PC-9 (cell line): Measurements from ENCODE around the gene TMEM125. TPM values are rescaled to one million over a fixed set of nuclear protein-coding genes. Genes with fewer than 3 reads are reported as not detected.

Experiments
- BruUV-seq: library from RNA; stranded (reverse); fragments of 400-500 nt; replicated peaks from 2 replicates; lab custom pipeline; 2021; lab: Mats Ljungman, UMichigan
- CTCF ChIA-PET: fragments of 300-600 bp; sonication (Branson Sonifier 250); formaldehyde crosslinking; loops from one replicate; lab custom pipeline; 2022; ENCODE audit warnings: antibody characterized with exemption; lab: Charles Lee
- POLR2A ChIA-PET: fragments of 300-600 bp; sonication (Branson Sonifier 250); formaldehyde crosslinking; loops from one replicate; lab custom pipeline; 2022; ENCODE audit warnings: antibody characterized with exemption; ENCODE audit not compliant: unreplicated experiment; lab: Charles Lee
- DNase-seq, 2 experiments: peaks; one replicate each; pipeline versions ENCODE4 v3.0.0 to v3.0.0-alpha.2; 2015 to 2022; ENCODE audit warnings: mixed read lengths in 1 of 2
- H2AFZ ChIP-seq: fragments of 200-600 bp; sonication (generic); 2 replicates; pipeline ENCODE4 v1.8.1; 2017; ENCODE audit warnings: antibody characterized with exemption
- H3F3A ChIP-seq: fragments of 200-600 bp; sonication (generic); 2 replicates; pipeline ENCODE4 v1.8.1; 2017; ENCODE audit warnings: antibody characterized with exemption, mild to moderate bottlenecking, low read depth; ENCODE audit not compliant: insufficient read depth
- H3K27ac ChIP-seq: fragments of 200-600 bp; sonication (generic); 2 replicates; pipeline ENCODE4 v1.6.1; 2016; ENCODE audit warnings: mixed run types
- H3K27me3 ChIP-seq: fragments of 200-600 bp; sonication (generic); 2 replicates; pipeline ENCODE4 v1.6.1; 2016; ENCODE audit warnings: low read depth, mixed run types; ENCODE audit not compliant: insufficient read depth
- H3K36me3 ChIP-seq: fragments of 200-600 bp; sonication (generic); 2 replicates; pipeline ENCODE4 v1.6.1; 2016; ENCODE audit warnings: low read depth, mixed run types
- H3K4me1 ChIP-seq: fragments of 200-600 bp; sonication (generic); replicated peaks from 2 replicates; pipeline ENCODE4 v1.6.1; 2016; ENCODE audit warnings: mixed run types; ENCODE audit not compliant: insufficient read depth
- H3K4me2 ChIP-seq: fragments of 200-600 bp; sonication (generic); 2 replicates; pipeline ENCODE4 v1.6.1; 2017; ENCODE audit warnings: mixed run types
- H3K4me3 ChIP-seq: fragments of 200-600 bp; sonication (generic); 2 replicates; pipeline ENCODE4 v1.6.1; 2016; ENCODE audit warnings: mixed run types
- H3K79me2 ChIP-seq: fragments of 200-600 bp; sonication (generic); 2 replicates; pipeline ENCODE4 v1.6.1; 2017; ENCODE audit warnings: low read depth, mixed run types
- H3K9me2 ChIP-seq: fragments of 200-600 bp; sonication (generic); 2 replicates; pipeline ENCODE4 v1.8.1; 2017; ENCODE audit warnings: mild to moderate bottlenecking; ENCODE audit not compliant: insufficient read depth
- H3K9me3 ChIP-seq: fragments of 200-600 bp; sonication (generic); 2 replicates; pipeline ENCODE4 v1.8.1; 2016; ENCODE audit warnings: low read depth; ENCODE audit not compliant: insufficient read depth
- H4K20me1 ChIP-seq: fragments of 200-600 bp; sonication (generic); 2 replicates; pipeline ENCODE4 v1.8.1; 2017; ENCODE audit not compliant: insufficient read depth
- CTCF ChIP-seq: fragments of 200-600 bp; sonication (generic); conservative IDR thresholded peaks from 2 replicates; pipeline ENCODE4 v1.6.1; 2017; ENCODE audit warnings: mixed run types, antibody characterized with exemption, mild to moderate bottlenecking, moderate library complexity
- EZH2 ChIP-seq: fragments of 200-600 bp; sonication (generic); IDR thresholded peaks from 2 replicates; pipeline ENCODE4 v1.8.0; 2017; ENCODE audit warnings: antibody characterized with exemption, low read depth
- intact Hi-C: fragments of 100-400 bp; cut with micrococcal nuclease; formaldehyde crosslinking; loops from one replicate; pipeline ENCODE4 v1.10.0; 2022; ENCODE audit not compliant: unreplicated experiment
- total RNA-seq: library from RNA; stranded (reverse); gene quantifications from 2 replicates; pipeline ENCODE4 v1.2.3, GENCODE V29; 2021

TMEM125 gene
- total RNA-seq, 1 experiment from 2014 or later = 55.6 TPM

- peaks cover 22% of the 10 kb centered on the region for H3K4me1 ChIP-seq
- H3K9me3 ChIP-seq = no peaks in the 10 kb centered on the region
- peak overlapping the region; percentile 71; the same call in 1 of the 2 replicates for H3K4me3 ChIP-seq
- no TSS peak for BruUV-seq
- H3F3A ChIP-seq = no peaks in the 10 kb centered on the region; the same call in 1 of the 2 replicates
- intact Hi-C loops = loop anchor here (5.0 kb wide), 1 partner anchor 36 kb away; no protein-coding TSS in a partner anchor
- TF ChIP-seq EZH2 (no peak), CTCF (no peak)
- ChIA-PET CTCF (interaction anchor here (0.6 to 1.2 kb wide), 6 partner anchors 8 to 274 kb away, joined by 3 to 14 read pairs (median 8); no protein-coding TSS in a partner anchor), POLR2A (interaction anchor here (0.6 to 1.3 kb wide), 10 partner anchors 11 to 105 kb away, joined by 3 to 37 read pairs (median 6); partner anchors contain the start of genes CDC20 and ELOVL1)
- DNase-seq = no peak
- no peaks in the 10 kb centered on the region for H4K20me1 ChIP-seq
- H3K27me3 ChIP-seq = no peaks in the 10 kb centered on the region
- no peaks in the 10 kb centered on the region for H3K9me2 ChIP-seq
- no peak overlapping the region for H2AFZ ChIP-seq
- H3K79me2 ChIP-seq = peaks cover 20% of the 10 kb centered on the region
- H3K4me2 ChIP-seq = peak overlapping the region; percentile 99
- H3K27ac ChIP-seq = peak overlapping the region; percentile 21; the same call in 1 of the 2 replicates
- no peaks in the 10 kb centered on the region for H3K36me3 ChIP-seq
Observed at GRCh38 chr1:43286115-43286514, 16.3 kb downstream of the TMEM125 start.

DNA sequence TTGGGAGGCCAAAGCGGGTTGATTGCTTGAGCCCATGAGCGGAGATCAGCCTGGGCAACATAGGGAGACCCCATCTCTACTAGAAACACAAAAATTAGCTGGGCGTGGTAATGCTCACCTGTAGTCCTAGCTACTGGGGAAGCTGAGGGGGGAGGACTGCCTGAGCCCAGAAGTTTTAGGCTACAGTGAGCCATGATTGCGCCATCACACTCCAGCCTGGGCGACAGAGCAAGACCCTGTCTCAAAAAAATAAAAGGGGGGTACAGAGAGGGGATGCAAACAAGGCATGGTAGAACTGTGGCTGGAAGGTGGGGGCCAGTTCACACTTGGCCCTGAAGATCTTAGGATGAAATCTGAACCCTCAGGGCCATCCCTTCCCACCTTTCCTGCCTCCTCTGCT, 16.8 kb downstream of the TMEM125 start:
- no peak overlapping the region for H2AFZ ChIP-seq

More for the DNA sequence above, 16.8 kb downstream of the TMEM125 start:
- Histone ChIP-seq H3K4me2 (no peak overlapping the region), H3K9me3 (no peaks in the 10 kb centered on the region), H3K27me3 (no peaks in the 10 kb centered on the region), H4K20me1 (no peaks in the 10 kb centered on the region), H3K36me3 (no peaks in the 10 kb centered on the region), H3K27ac (no peak overlapping the region), H3K4me1 (peaks cover 22% of the 10 kb centered on the region), H3F3A (no peaks in the 10 kb centered on the region; the same call in 1 of the 2 replicates), H3K9me2 (no peaks in the 10 kb centered on the region), H3K79me2 (peaks cover 20% of the 10 kb centered on the region), H3K4me3 (no peak overlapping the region)
- TF ChIP-seq CTCF (no peak), EZH2 (no peak)
- no peak for DNase-seq
- BruUV-seq = no TSS peak
- ChIA-PET POLR2A (interaction anchor here (0.6 kb wide), 2 partner anchors 16 to 96 kb away, joined by 3 to 7 read pairs; no protein-coding TSS in a partner anchor), CTCF (no interaction called here)
- intact Hi-C loops = loop anchor here (5.0 kb wide), 1 partner anchor 36 kb away; no protein-coding TSS in a partner anchor
